Left cardiac atrium (tissue), 4 donors: ENCODE data around the gene EFEMP2. TPM values are rescaled to one million over a fixed set of nuclear protein-coding genes. Genes with fewer than 3 reads are reported as not detected.
A peak's percentile ranks its signal among the peaks of the same experiment; 100 is the strongest.

ENCODE experiments used
- ATAC-seq, 2 donors: fragments of 200-7000 bp; cut with Tn5 transposase; one replicate each; pipeline ENCODE4 v1.9.1; 2020; ENCODE audit warnings: mild to moderate bottlenecking in 2 of 2, moderate library complexity in 2 of 2
- DNase-seq: peaks from one replicate; pipeline ENCODE4 v3.0.0-alpha.2; 2020
- intact Hi-C, 2 donors: fragments of 100-400 bp; cut with DNase I; formaldehyde crosslinking; loops; one replicate each; pipeline versions ENCODE4 v1.14.1 to v1.15.1; 2022 to 2023
- total RNA-seq, 2 donors: library from RNA; stranded (reverse); fragmentation: NEBNext Ultra II Directional; extraction: Animal tissue kit (Norgen Biotek cat#: 25700); gene quantifications; one replicate each; pipeline ENCODE4 v1.2.1, GENCODE V29; 2021
- donor health status: DM: no; HTN: yes; CAD: no.
- donor health status: DM: no; HTN: yes; CAD: no; lungs with severe emphysema.
- donor health status: DM: yes; HTN: yes; CAD: no.
- donor health status: Dilated cardiomyopathy.

The EFEMP2 gene
- total RNA-seq, 2 donors from 2014 or later: 98.0 to 103 TPM

DNA sequence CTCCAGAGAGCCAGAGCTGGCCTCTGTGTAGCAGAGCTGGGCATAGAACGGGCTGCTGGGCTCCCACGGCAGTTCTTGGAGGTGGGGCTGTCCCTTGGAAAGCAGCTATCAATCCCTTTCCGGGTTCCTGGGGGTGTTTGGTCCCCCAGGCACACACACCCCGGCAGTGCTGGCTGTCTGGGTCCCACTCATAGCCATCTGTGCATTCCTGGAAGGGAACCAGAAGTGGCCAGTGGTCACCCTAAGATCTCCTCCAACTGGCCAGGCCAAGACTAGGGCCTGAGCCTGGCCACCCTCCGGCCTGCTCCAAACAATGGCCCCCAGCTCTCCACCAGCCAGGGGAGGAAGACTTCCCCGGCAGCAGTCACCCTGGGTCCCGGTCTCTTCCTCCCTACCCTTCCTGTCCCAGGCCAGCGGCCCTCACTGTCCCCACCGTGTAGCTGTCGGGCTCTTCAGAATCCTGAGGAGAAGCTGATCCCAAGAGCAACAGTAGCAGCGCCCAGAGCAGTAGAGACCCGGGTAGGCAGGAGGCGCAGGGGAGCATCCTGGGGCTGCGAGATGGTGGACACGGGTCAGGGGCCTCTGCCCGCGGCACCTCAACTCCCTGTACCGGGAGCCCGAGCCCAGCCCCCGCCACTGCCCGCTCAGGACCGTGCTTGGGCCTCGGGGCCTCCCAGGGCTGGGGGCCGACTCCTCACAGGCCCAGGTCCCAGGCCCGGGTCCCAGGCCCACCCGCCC is 620 bp downstream of the EFEMP2 start:
- ATAC-seq (peak; percentile 5 to 6), DNase-seq (no peak)
- intact Hi-C loops: no loop called here

DNA sequence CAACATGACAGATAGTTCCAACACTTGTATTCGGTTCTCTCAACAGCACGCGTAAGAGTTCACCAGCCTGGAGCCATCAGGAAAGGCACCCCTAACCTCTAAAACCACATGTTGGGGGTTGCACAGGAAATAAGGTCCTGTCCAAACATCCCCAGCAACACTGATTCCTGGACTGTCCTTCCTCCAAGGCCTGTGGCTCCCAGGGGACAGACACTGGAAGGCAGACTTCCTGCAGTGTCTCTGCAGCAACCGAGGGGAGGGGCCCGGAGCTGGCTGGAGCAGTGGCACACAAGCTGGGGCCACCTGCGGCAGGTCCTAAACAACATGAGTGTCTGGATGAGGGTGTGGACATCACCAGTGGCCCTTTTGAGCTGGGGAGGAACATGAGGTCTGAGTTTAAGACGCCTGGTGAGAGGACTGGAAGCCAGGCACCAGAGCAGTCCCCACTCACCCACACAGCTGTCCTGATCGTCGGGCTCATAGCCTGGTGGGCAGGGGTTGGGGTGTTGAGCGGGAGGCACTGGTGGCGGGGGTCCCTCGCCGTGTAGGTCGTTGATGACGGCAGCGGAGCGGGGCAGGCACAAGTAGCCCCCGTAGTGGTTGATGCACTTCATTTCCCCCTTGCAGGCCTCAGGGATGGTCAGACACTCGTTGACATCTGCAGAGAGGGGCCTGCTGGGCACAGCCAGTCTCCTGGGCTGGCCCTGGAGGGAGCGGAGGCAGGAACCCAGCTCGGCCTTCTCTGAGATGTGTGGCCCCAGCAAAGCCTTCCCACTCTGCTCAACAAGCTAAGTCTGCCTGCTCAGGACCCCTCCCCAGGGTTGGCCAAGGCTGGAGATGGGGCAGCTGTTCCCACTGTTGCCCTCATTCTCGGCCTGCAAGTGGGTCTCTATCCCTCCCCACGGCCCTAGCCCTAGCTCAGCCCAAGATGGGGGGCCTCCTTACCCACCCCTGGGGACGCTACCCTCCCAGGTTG is 1.6 kb downstream of the EFEMP2 start:
- intact Hi-C loops: no loop called here
- no peak for DNase-seq
- ATAC-seq: no peak

GRCh38 chr11:65870307-65870658 is 2.3 kb downstream of the EFEMP2 start:
- peak; percentile 27 for DNase-seq
- ATAC-seq: no peak
- intact Hi-C loops: no loop called here

GRCh38 chr11:65869643-65870306 is 2.8 kb downstream of the EFEMP2 start:
- intact Hi-C loops: no loop called here
- ATAC-seq: no peak
- no peak for DNase-seq

DNA sequence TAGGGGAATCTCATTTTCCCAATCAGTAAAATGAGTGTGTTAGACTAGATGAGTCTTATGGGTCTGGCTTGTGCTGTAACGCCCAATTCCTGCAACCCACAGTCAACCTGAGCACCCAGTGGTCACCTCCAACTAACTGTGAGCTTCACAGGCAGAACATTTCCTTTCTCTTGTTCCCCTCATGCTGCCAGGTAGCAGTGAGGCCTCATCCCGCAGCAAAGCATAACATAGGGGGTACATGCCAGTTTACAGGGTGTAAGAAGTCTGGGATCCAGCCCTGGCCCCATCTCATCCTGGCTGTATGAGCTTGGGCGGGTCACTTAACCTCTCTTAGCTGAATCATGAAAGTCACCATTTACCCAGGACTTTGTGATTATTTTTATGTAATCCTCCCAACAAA is 3.7 kb downstream of the EFEMP2 start:
- ATAC-seq: no peak
- intact Hi-C loops: no loop called here

GRCh38 chr11:65868076-65868667 is 4.4 kb downstream of the EFEMP2 start:
- intact Hi-C loops: no loop called here
- DNase-seq (peak; percentile 20), ATAC-seq (no peak)

More for the DNA sequence above, 3.7 kb downstream of the EFEMP2 start:
- no peak for DNase-seq

GRCh38 chr11:65867284-65868071 is 5.1 kb downstream of the EFEMP2 start:
- peak; percentile 33 for DNase-seq
- intact Hi-C loops: no loop called here
- ATAC-seq: no peak

DNA sequence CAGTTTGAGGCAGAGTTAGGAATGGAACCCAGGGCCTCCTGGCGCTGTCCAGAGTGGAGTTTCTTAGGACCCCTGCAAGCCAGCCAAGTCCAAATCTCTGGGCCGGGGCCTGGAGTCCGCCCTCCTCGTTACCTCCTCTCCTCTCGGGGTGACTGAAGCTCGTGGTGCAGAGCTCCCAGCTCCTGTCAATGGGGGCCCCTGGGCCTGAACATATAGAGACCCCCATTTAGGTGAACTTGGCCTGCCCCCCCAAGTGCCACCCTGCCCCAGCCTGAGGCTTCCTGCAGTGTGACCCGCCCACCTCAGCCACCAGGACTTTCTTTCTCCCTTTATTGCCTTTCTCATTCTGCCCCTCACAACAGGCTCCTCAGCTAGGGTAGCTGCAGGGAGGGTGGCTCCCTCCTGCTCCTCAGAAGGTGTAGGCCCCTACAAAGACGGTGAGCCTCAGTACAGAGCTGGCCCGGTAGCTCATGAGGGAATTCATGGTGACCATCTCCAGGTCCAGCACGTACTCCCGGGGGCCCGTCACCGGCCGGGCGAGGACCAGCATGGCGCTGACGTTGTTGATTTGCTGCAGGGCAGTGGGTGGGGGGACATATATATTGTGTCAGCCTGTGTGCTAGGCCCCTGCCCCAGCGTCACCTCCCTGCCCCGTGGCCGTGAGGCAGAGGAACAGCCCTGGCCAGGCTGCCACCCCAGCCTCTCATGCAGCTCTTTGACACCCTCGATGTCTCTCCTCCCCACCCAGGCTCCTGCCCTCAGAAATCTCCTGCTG is 5.9 kb downstream of the EFEMP2 start:
- intact Hi-C loops: no loop called here
- ATAC-seq: no peak
- peak; percentile 17 for DNase-seq

DNA sequence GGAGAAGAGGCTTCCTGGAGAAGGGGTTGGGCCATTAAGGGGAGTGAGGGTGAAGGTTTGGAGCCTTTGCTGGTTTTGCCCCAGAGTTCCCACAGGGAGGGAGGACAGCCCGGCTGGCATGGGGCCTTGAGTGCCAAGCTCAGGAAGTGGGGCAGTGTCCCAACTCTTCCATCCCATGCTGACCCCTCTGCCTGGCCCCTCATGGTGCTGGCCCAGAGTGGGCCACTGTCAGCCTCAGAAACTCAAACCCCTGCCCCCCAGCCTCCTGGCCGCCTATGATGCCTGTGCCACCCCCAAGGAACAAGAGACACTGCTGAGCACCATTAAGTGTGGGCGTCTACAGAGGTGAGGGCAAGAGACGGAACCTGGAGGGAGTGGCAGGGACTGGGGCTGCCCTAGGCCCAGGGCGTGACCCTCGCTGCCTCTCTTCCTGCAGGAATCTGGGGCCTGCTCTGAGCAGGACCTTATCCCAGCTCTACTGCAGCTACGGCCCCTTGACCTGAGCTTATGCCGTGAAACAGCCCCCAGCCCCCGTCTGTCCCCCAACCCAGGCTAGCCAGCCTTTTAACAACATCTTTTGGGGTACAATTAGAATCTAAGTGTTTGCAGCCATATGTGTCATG is 6.9 kb downstream of the EFEMP2 start:
- intact Hi-C loops: no loop called here
- ATAC-seq (no peak), DNase-seq (peak; percentile 20)

DNA sequence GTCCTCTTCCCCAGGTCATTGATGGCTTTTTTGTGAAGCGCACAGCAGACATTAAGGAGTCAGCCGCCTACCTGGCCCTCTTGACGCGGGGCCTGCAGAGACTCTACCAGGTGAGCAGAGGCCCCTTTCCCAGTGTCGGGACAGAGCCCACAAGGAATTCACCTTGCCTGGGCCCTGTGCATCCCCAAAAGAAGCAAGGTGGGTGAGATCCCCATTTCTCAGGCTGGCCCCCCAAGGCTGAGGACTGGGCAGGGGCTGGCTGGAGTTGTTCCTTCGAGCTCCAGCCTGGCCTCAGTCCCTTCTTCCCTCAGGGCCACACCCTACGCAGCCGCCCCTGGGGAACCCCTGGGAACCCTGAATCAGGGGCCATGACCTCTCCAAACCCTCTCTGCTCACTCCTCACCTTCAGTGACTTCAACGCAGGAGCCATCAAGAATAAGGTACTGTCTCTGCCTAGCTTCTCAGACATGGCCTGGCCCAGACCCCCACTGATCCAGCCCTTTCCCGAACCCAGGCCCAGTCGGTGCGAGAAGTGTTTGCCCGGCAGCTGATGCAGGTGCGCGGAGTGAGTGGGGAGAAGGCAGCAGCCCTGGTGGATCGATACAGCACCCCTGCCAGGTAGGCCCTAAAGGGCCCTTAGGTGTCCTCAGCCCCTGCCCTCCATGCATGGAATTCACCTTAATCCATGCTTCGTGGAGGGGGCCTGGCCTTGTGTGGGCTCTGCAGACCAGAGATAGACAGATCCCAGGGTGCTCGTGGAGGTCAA is 7.7 kb downstream of the EFEMP2 start:
- DNase-seq (no peak), ATAC-seq (no peak)
- intact Hi-C loops: no loop called here

DNA sequence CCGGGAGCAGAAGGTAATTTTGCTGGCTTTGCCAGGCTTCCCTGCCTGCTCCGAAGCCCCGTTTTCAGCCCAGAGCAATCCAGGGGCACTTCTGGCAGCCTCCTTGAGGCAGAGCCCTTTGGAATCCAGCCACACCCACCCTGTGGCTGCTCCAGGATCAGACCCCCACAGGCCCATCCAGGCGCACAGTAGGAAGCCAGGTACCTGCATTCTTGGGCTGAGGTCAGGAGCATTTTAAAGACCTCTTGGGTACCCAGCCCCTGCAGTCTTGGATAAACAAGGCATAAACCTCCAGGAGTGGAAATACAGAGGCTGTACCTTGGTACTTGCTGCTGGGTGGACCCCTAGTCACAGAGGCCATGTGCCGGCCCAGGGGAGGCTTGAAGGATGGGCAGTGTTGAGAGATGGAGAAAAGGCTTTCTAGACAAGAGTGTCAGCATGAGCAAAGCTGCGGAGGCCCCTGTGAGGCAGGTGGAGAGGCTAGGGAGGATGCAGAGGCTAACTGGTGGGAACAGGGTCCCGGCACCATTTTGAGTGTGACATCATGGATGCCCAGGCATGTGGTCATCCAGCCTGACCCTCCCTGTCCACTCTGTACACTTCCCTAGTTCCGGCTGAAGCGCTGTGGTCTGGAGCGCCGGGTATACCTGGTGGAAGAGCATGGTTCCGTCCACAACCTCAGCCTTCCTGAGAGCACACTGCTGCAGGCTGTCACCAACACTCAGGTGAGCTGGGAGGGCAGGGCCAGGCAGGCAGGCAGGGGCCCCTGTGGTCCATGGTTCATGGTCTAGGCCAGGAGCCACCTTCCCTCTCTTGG is 8.5 kb downstream of the EFEMP2 start:
- intact Hi-C loops: no loop called here
- DNase-seq (no peak), ATAC-seq (no peak)

- no peak for DNase-seq
- intact Hi-C loops: no loop called here
- no peak for ATAC-seq
These were observed 9.4 kb downstream of the EFEMP2 start for GRCh38 chr11:65862941-65863888.

DNA sequence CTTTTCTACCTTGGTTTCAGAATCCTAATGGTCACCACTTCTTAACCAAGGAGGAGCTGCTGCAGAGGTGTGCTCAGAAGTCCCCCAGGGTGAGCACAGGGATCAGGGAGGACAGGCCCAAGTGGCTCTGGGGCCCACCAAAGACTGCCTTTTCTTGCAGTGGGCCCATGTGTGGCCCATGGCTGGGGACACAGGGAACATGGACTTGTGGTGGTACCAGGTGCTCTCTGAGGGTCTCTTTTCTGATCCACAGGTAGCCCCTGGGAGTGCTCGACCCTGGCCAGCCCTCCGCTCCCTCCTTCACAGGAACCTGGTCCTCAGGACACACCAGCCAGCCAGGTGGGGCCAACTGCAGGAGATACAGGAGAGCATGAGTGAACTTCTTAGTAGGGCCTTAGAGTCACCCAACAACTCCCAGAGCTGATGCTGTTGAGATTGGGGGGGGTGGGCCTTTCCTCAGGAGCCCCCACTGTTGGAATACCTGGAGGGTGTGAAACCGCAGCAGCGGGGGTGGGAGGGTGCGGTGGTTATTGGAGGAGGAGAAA is 10.3 kb downstream of the EFEMP2 start:
- intact Hi-C loops: no loop called here
- DNase-seq: no peak
- ATAC-seq: no peak

GRCh38 chr11:65861533-65862183 is 10.9 kb downstream of the EFEMP2 start:
- ATAC-seq: no peak
- intact Hi-C loops: no loop called here
- DNase-seq: peak; percentile 17
